Measurements from ENCODE around the gene CYP2R1. TPM values are rescaled to one million over a fixed set of nuclear protein-coding genes. Genes with fewer than 3 reads are reported as not detected.
"Not testable (repeated sequence)": the region's sequence is repeated elsewhere in the genome, so short reads cannot be mapped to it uniquely, and the experiment has no call there.

The CYP2R1 gene
- polyA plus RNA-seq, 1 donor, result 14.6 TPM

GRCh38 chr11:14894657-14895598 is 2.9 kb upstream of the CYP2R1 start:
- DNase-seq, result no peak
- H3K27ac ChIP-seq (ENCODE audit: low read length), result no peak overlapping the region

DNA sequence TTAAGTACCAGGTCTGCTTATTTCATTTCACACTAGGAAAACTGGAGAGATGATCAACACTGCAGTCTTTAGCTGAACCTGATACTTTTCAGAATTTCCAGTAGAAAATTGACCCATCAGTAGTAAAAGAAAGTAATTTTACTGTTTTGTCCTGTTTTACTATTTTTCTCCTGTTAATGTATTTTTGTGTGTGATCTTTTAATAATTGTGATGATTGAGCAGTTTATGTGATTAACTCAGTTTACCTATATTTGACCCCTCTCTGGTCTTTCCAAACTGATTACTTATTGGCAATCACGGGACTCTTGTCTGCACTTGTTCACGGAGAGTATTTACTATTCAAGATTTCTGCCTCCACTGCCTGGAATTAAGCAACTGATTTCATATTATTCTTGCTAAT is 546 bp upstream of the CYP2R1 start:
- Histone ChIP-seq H3K9me3 (ENCODE audit: control insufficient read depth, low read depth, low read length) (no peaks in the 10 kb centered on the region), H3K27me3 (ENCODE audit: control insufficient read depth, insufficient read depth, low read length) (no peaks in the 10 kb centered on the region), H3K4me3 (ENCODE audit: low read length) (peak overlapping the region; percentile 72), H3K27ac (ENCODE audit: low read length) (no peak overlapping the region), H3K36me3 (ENCODE audit: control insufficient read depth, insufficient read depth, low read length) (no peaks in the 10 kb centered on the region), H3K4me1 (ENCODE audit: control insufficient read depth, insufficient read depth, low read length) (peaks cover 10% of the 10 kb centered on the region)
- WGBS (ENCODE audit: insufficient coverage, low lambda C conversion rate), result 63% methylated on average over 1 of the region's 2 CpGs
- no peak for DNase-seq

More at GRCh38 chr11:14894657-14895598, 2.9 kb upstream of the CYP2R1 start:
- Histone ChIP-seq H3K4me3 (ENCODE audit: low read length) (no peak overlapping the region), H3K9me3 (ENCODE audit: control insufficient read depth, low read depth, low read length) (no peaks in the 10 kb centered on the region), H3K4me1 (ENCODE audit: control insufficient read depth, insufficient read depth, low read length) (peaks cover 8% of the 10 kb centered on the region), H3K36me3 (ENCODE audit: control insufficient read depth, insufficient read depth, low read length) (no peaks in the 10 kb centered on the region), H3K27me3 (ENCODE audit: control insufficient read depth, insufficient read depth, low read length) (no peaks in the 10 kb centered on the region)
- 80% methylated on average over 1 of the region's 5 CpGs for WGBS (ENCODE audit: insufficient coverage, low lambda C conversion rate)

DNA sequence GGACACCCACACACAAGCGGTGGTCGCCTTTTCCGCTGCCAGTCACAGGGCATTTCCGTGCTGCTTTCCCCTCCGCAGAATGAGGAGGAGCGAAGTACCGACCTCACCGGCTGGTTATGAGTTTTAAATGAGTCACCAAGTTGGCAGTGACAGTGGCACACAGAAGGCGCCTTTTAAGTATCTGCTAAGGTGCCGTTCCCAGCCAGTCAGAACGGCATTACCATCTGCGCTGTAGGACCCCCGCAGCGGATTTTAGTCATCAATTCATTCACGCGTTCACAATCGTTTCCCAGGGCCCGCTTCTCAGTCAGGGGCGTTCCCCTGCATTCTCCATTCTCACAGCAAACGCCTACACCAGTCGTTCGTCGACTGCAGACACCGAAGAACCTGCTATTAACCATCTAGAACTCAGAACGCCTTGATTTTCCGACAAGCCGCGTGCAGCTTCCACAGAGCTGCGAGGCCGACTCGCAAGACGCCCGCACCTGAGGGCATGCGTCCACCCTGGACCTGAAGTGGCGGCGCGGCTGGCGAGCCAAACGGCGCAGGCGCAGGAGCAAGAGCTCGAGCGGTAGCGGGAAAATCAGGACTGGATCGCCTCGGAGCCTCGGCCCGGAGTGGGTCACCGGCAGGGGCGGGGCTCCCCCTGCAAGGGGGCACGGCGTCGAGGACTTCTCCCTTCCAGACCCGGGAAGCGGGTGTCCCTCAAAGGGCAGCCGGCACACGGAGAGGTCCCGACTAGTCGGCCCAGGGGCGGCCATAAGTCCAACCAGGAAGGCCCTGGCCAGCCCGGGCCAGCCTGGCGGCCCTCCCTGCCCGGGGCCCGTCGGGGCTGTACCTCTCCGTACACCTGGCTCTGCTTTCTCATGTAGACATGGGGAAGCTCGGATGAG is 642 bp downstream of the CYP2R1 start:
- H3K9me3 ChIP-seq (ENCODE audit: control insufficient read depth, low read depth, low read length), result no peaks in the 10 kb centered on the region
- no peaks in the 10 kb centered on the region for H3K36me3 ChIP-seq (ENCODE audit: control insufficient read depth, insufficient read depth, low read length)
- H3K27me3 ChIP-seq (ENCODE audit: control insufficient read depth, insufficient read depth, low read length), result no peaks in the 10 kb centered on the region
- H3K27ac ChIP-seq (ENCODE audit: low read length), result peak overlapping the region; percentile 92
- peak overlapping the region; percentile 72 for H3K4me3 ChIP-seq (ENCODE audit: low read length)
- peak; percentile 86 to 95 for DNase-seq
- WGBS (ENCODE audit: insufficient coverage, low lambda C conversion rate), result no CpG with 5 or more reads among the region's 67 CpGs
- H3K4me1 ChIP-seq (ENCODE audit: control insufficient read depth, insufficient read depth, low read length), result peaks cover 20% of the 10 kb centered on the region

DNA sequence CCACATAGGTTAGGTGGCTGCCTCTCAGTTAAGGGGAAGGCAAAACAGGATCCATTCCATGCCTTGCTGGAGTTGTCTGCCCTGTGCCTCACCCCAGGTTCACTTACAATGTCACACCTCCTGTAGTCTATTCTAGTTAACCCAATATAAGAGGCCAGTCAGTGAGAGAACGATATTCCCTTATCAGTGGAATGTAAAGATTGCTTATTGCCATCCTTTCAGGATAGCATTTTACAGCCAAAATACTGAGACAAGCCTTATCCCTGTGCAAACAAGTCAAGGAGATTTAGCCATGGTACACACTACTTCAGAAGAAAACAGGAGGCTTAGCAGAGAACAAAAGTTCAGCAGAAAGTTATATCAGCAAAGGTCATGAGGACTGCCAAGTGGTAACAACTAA is 5.5 kb downstream of the CYP2R1 start:
- H3K4me1 ChIP-seq (ENCODE audit: control insufficient read depth, insufficient read depth, low read length), result peaks cover 26% of the 10 kb centered on the region
- H3K36me3 ChIP-seq (ENCODE audit: control insufficient read depth, insufficient read depth, low read length), result no peaks in the 10 kb centered on the region
- no peak overlapping the region for H3K4me3 ChIP-seq (ENCODE audit: low read length)
- no peaks in the 10 kb centered on the region for H3K9me3 ChIP-seq (ENCODE audit: control insufficient read depth, low read depth, low read length)
- H3K27ac ChIP-seq (ENCODE audit: low read length), result no peak overlapping the region
- no CpG with 5 or more reads among the region's 1 CpG for WGBS (ENCODE audit: insufficient coverage, low lambda C conversion rate)
- peak; percentile 34 to 79 for DNase-seq
- H3K27me3 ChIP-seq (ENCODE audit: control insufficient read depth, insufficient read depth, low read length), result no peaks in the 10 kb centered on the region

- H3K36me3 ChIP-seq (ENCODE audit: control insufficient read depth, insufficient read depth, low read length), result peaks cover 3% of the 10 kb centered on the region
- no peak for DNase-seq
- H3K27me3 ChIP-seq (ENCODE audit: control insufficient read depth, insufficient read depth, low read length), result no peaks in the 10 kb centered on the region
- no peak overlapping the region for H3K27ac ChIP-seq (ENCODE audit: low read length)
- no peak overlapping the region for H3K4me3 ChIP-seq (ENCODE audit: low read length)
- no peaks in the 10 kb centered on the region for H3K9me3 ChIP-seq (ENCODE audit: control insufficient read depth, low read depth, low read length)
- peaks cover 20% of the 10 kb centered on the region for H3K4me1 ChIP-seq (ENCODE audit: control insufficient read depth, insufficient read depth, low read length)
- WGBS (ENCODE audit: insufficient coverage, low lambda C conversion rate), result 86% methylated on average over 1 of the region's 1 CpG
These were observed 7.3 kb downstream of the CYP2R1 start for GRCh38 chr11:14884667-14885273.

DNA sequence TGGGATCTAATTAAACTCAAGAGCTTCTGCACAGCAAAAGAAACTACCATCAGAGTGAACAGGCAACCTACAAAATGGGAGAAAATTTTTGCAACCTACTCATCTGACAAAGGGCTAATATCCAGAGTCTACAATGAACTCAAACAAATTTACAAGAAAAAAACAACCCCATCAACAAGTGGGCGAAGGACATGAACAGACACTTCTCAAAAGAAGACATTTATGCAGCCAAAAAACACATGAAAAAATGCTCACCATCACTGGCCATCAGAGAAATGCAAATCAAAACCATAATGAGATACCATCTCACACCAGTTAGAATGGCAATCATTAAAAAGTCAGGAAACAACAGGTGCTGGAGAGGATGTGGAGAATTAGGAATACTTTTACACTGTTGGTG is 8.3 kb downstream of the CYP2R1 start:
- H3K4me1 ChIP-seq (ENCODE audit: control insufficient read depth, insufficient read depth, low read length), result peaks cover 20% of the 10 kb centered on the region
- not testable (repeated sequence) for DNase-seq; H3K9me3 ChIP-seq (ENCODE audit: control insufficient read depth, low read depth, low read length); H3K27me3 ChIP-seq (ENCODE audit: control insufficient read depth, insufficient read depth, low read length); H3K4me3 ChIP-seq (ENCODE audit: low read length); H3K27ac ChIP-seq (ENCODE audit: low read length); H3K36me3 ChIP-seq (ENCODE audit: control insufficient read depth, insufficient read depth, low read length)
- no CpG with 5 or more reads among the region's 1 CpG for WGBS (ENCODE audit: insufficient coverage, low lambda C conversion rate)

DNA sequence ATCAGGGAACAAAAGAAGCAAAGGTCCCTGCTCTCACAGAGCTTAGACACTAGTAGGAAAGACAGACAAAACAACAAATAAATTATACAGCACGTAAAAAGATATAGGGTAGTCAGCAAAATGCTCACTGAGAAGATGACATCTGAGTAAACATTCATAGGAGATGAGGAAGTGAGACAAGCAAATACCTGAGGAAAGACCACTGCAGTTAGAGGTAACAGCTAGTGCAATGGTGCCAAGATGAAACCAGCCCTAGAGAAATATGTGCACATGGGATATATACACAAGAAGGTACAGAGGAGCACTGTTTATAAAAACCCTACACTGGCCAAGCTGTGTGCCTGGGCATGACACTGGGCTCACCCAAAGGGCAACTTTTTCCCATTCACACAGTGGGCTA is 9.8 kb downstream of the CYP2R1 start:
- no peak for DNase-seq
- H3K27ac ChIP-seq (ENCODE audit: low read length), result no peak overlapping the region
- no peaks in the 10 kb centered on the region for H3K27me3 ChIP-seq (ENCODE audit: control insufficient read depth, insufficient read depth, low read length)
- H3K4me3 ChIP-seq (ENCODE audit: low read length), result no peak overlapping the region
- H3K9me3 ChIP-seq (ENCODE audit: control insufficient read depth, low read depth, low read length), result no peaks in the 10 kb centered on the region
- peaks cover 14% of the 10 kb centered on the region for H3K4me1 ChIP-seq (ENCODE audit: control insufficient read depth, insufficient read depth, low read length)
- WGBS (ENCODE audit: insufficient coverage, low lambda C conversion rate), result 80% methylated on average over 1 of the region's 1 CpG
- peaks cover 15% of the 10 kb centered on the region for H3K36me3 ChIP-seq (ENCODE audit: control insufficient read depth, insufficient read depth, low read length)

GRCh38 chr11:14881576-14882193 is 10.3 kb downstream of the CYP2R1 start:
- Histone ChIP-seq H3K36me3 (ENCODE audit: control insufficient read depth, insufficient read depth, low read length) (peaks cover 20% of the 10 kb centered on the region), H3K9me3 (ENCODE audit: control insufficient read depth, low read depth, low read length) (no peaks in the 10 kb centered on the region), H3K4me3 (ENCODE audit: low read length) (no peak overlapping the region), H3K27me3 (ENCODE audit: control insufficient read depth, insufficient read depth, low read length) (no peaks in the 10 kb centered on the region), H3K4me1 (ENCODE audit: control insufficient read depth, insufficient read depth, low read length) (peaks cover 10% of the 10 kb centered on the region), H3K27ac (ENCODE audit: low read length) (no peak overlapping the region)
- DNase-seq, result no peak
- WGBS (ENCODE audit: insufficient coverage, low lambda C conversion rate), result no CpG with 5 or more reads among the region's 2 CpGs

- H3K4me3 ChIP-seq (ENCODE audit: low read length), result no peak overlapping the region
- H3K9me3 ChIP-seq (ENCODE audit: control insufficient read depth, low read depth, low read length), result no peaks in the 10 kb centered on the region
- H3K27me3 ChIP-seq (ENCODE audit: control insufficient read depth, insufficient read depth, low read length), result no peaks in the 10 kb centered on the region
- H3K4me1 ChIP-seq (ENCODE audit: control insufficient read depth, insufficient read depth, low read length), result no peaks in the 10 kb centered on the region
- no peak for DNase-seq
- 92% methylated on average over 4 of the region's 5 CpGs for WGBS (ENCODE audit: insufficient coverage, low lambda C conversion rate)
- peaks cover 23% of the 10 kb centered on the region for H3K36me3 ChIP-seq (ENCODE audit: control insufficient read depth, insufficient read depth, low read length)
- no peak overlapping the region for H3K27ac ChIP-seq (ENCODE audit: low read length)
These were observed 16.9 kb downstream of the CYP2R1 start for GRCh38 chr11:14875163-14875562.

GRCh38 chr11:14873632-14874031 is 18.4 kb downstream of the CYP2R1 start:
- H3K4me3 ChIP-seq (ENCODE audit: low read length), result no peak overlapping the region
- no peaks in the 10 kb centered on the region for H3K4me1 ChIP-seq (ENCODE audit: control insufficient read depth, insufficient read depth, low read length)
- peaks cover 22% of the 10 kb centered on the region for H3K36me3 ChIP-seq (ENCODE audit: control insufficient read depth, insufficient read depth, low read length)
- no peak overlapping the region for H3K27ac ChIP-seq (ENCODE audit: low read length)
- DNase-seq, result no peak
- WGBS (ENCODE audit: insufficient coverage, low lambda C conversion rate), result no CpG with 5 or more reads among the region's 4 CpGs
- no peaks in the 10 kb centered on the region for H3K27me3 ChIP-seq (ENCODE audit: control insufficient read depth, insufficient read depth, low read length)
- H3K9me3 ChIP-seq (ENCODE audit: control insufficient read depth, low read depth, low read length), result no peaks in the 10 kb centered on the region
